Astrocyte (in vitro differentiated cells and primary cell): Measurements from ENCODE around the gene SDK1. TPM values are rescaled to one million over a fixed set of nuclear protein-coding genes. Genes with fewer than 3 reads are reported as not detected.

Source experiments
- DNase-seq: peaks from one replicate; pipeline ENCODE4 v3.0.0-alpha.2; 2010; ENCODE audit warnings: low read depth
- FAIRE-seq: peaks from 2 replicates; lab custom pipeline; 2011; peaks lifted over from hg19 to GRCh38; lab: Jason Lieb, UNC
- H2AFZ ChIP-seq: 2 replicates; pipeline ENCODE4 v1.6.0; 2012; ENCODE audit warnings: low read depth, low read length, inconsistent platforms
- H3K27ac ChIP-seq: 2 replicates; pipeline ENCODE4 v1.5.1; 2011; ENCODE audit warnings: low read depth, low read length, inconsistent platforms
- H3K27me3 ChIP-seq: 2 replicates; pipeline ENCODE4 v1.6.0; 2011; ENCODE audit warnings: low read length, inconsistent platforms; ENCODE audit not compliant: insufficient read depth
- H3K36me3 ChIP-seq: 2 replicates; pipeline ENCODE4 v1.5.1; 2011; ENCODE audit warnings: low read length, inconsistent platforms; ENCODE audit not compliant: insufficient read depth
- H3K4me1 ChIP-seq: 2 replicates; pipeline ENCODE4 v1.5.1; 2011; ENCODE audit warnings: low read length, inconsistent platforms; ENCODE audit not compliant: insufficient read depth
- H3K4me2 ChIP-seq: 2 replicates; pipeline ENCODE4 v1.6.0; 2012; ENCODE audit warnings: low read length, inconsistent platforms
- H3K4me3 ChIP-seq: 2 replicates; pipeline ENCODE4 v1.5.1; 2011; ENCODE audit warnings: low read depth, mild to moderate bottlenecking, low read length, inconsistent platforms; ENCODE audit not compliant: insufficient read depth
- H3K79me2 ChIP-seq: 2 replicates; pipeline ENCODE4 v1.6.0; 2012; ENCODE audit warnings: mild to moderate bottlenecking, low read length, inconsistent platforms; ENCODE audit not compliant: insufficient read depth
- H3K9ac ChIP-seq: 2 replicates; pipeline ENCODE4 v1.6.0; 2012; ENCODE audit warnings: mild to moderate bottlenecking, low read length, inconsistent platforms
- H3K9me3 ChIP-seq: 2 replicates; pipeline ENCODE4 v1.5.1; 2012; ENCODE audit warnings: low read depth, mild to moderate bottlenecking, low read length, inconsistent platforms; ENCODE audit not compliant: insufficient read depth
- H4K20me1 ChIP-seq: 2 replicates; pipeline ENCODE4 v1.6.0; 2012; ENCODE audit warnings: low read length, inconsistent platforms; ENCODE audit not compliant: insufficient read depth
- H3K27ac Mint-ChIP-seq: one replicate; pipeline ENCODE4 v1.8.0; 2021; ENCODE audit warnings: mild to moderate bottlenecking, mixed read lengths; ENCODE audit not compliant: unreplicated experiment
- H3K27me3 Mint-ChIP-seq: one replicate; pipeline ENCODE4 v1.8.0; 2021; ENCODE audit warnings: low read depth, mixed read lengths; ENCODE audit not compliant: unreplicated experiment
- H3K36me3 Mint-ChIP-seq: one replicate; pipeline ENCODE4 v1.8.0; 2021; ENCODE audit warnings: low read depth, mixed read lengths; ENCODE audit not compliant: unreplicated experiment
- H3K4me1 Mint-ChIP-seq: one replicate; pipeline ENCODE4 v1.8.0; 2021; ENCODE audit warnings: low read depth, mixed read lengths; ENCODE audit not compliant: unreplicated experiment
- H3K4me3 Mint-ChIP-seq: one replicate; pipeline ENCODE4 v1.8.0; 2021; ENCODE audit warnings: mild to moderate bottlenecking, moderate library complexity, mixed read lengths; ENCODE audit not compliant: unreplicated experiment
- H3K9me3 Mint-ChIP-seq: one replicate; pipeline ENCODE4 v1.8.0; 2021; ENCODE audit warnings: mild to moderate bottlenecking, mixed read lengths; ENCODE audit not compliant: unreplicated experiment
- EZH2 ChIP-seq: IDR thresholded peaks from 2 replicates; pipeline ENCODE4 v1.6.1; 2012; ENCODE audit warnings: mild to moderate bottlenecking, low read length, inconsistent platforms; ENCODE audit not compliant: insufficient read depth
- total RNA-seq: library from RNA; stranded (reverse); gene quantifications from 2 replicates; pipeline ENCODE4 v1.2.1, GENCODE V29; 2021
- TF ChIP-seq, protein P1 (sequence below): IDR thresholded peaks from 2 replicates; pipeline ENCODE4 v1.5.1; 2011; ENCODE audit warnings: low read depth, mild to moderate bottlenecking, inconsistent platforms, low read length, moderate library complexity; ENCODE audit not compliant: insufficient read depth

The SDK1 gene
- total RNA-seq, 1 donor from 2014 or later = 4.2 TPM

DNA sequence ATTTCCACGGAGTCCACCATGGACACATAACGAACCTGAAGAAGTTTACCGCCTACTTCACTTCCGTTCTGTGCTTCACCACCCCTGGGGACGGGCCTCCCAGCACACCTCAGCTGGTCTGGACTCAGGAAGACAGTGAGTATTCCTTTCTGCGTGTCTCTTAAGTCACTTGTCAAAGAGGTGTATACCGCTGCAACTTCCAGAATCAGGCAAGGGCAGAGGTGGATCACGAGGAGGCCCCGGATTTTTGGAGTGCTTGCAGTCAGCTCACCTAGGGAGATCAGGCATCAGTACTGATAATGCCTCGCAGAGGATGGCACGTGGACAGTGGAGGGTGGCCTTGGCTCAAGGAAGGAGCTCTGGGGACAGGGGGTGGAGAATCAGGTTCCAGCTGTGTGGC, 750.6 kb downstream of the SDK1 start:
- Mint-ChIP-seq H3K27me3 (peaks cover 2% of the 10 kb centered on the region), H3K27ac (no peak overlapping the region), H3K36me3 (no peaks in the 10 kb centered on the region), H3K4me1 (no peaks in the 10 kb centered on the region), H3K4me3 (no peak overlapping the region), H3K9me3 (peaks cover 2% of the 10 kb centered on the region)
- no peak overlapping the region for H3K4me2 ChIP-seq
- no peak overlapping the region for H3K9ac ChIP-seq
- H4K20me1 ChIP-seq = no peaks in the 10 kb centered on the region
- no peaks in the 10 kb centered on the region for H3K79me2 ChIP-seq
- no peak for DNase-seq
- no peak for FAIRE-seq
- no peak for TF ChIP-seq EZH2
- TF ChIP-seq, protein P1, sequence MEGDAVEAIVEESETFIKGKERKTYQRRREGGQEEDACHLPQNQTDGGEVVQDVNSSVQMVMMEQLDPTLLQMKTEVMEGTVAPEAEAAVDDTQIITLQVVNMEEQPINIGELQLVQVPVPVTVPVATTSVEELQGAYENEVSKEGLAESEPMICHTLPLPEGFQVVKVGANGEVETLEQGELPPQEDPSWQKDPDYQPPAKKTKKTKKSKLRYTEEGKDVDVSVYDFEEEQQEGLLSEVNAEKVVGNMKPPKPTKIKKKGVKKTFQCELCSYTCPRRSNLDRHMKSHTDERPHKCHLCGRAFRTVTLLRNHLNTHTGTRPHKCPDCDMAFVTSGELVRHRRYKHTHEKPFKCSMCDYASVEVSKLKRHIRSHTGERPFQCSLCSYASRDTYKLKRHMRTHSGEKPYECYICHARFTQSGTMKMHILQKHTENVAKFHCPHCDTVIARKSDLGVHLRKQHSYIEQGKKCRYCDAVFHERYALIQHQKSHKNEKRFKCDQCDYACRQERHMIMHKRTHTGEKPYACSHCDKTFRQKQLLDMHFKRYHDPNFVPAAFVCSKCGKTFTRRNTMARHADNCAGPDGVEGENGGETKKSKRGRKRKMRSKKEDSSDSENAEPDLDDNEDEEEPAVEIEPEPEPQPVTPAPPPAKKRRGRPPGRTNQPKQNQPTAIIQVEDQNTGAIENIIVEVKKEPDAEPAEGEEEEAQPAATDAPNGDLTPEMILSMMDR = no peak
- no peak overlapping the region for H2AFZ ChIP-seq
- H3K4me1 ChIP-seq = no peaks in the 10 kb centered on the region
- H3K27me3 ChIP-seq = no peaks in the 10 kb centered on the region
- H3K4me3 ChIP-seq = no peak overlapping the region
- H3K27ac ChIP-seq = no peak overlapping the region
- no peaks in the 10 kb centered on the region for H3K9me3 ChIP-seq
- no peaks in the 10 kb centered on the region for H3K36me3 ChIP-seq

DNA sequence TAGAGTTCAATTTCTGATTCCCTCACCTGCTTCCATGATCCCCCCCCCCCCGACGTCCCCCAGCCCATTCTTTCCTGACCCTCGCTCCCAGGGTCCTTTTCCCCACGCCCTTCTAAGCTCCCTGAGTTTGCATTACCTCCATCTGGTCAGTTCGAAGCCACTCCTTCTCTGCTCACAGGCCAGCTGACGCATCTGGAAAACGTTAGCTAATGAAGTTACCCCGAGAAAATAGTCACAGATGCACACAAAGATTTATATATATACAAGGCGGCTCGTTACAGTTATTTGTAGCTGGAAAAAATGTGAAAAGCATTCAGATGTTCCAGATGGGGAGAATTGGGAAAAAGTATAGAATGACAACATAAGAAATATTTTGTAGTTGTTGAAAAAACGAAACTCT, 751.1 kb downstream of the SDK1 start:
- Mint-ChIP-seq H3K27ac (no peak overlapping the region), H3K27me3 (peaks cover 2% of the 10 kb centered on the region), H3K36me3 (no peaks in the 10 kb centered on the region), H3K4me3 (no peak overlapping the region), H3K9me3 (peaks cover 2% of the 10 kb centered on the region), H3K4me1 (no peaks in the 10 kb centered on the region)
- no peak for TF ChIP-seq EZH2
- TF ChIP-seq, protein P1 = no peak
- no peak overlapping the region for H3K4me2 ChIP-seq
- H3K9me3 ChIP-seq = no peaks in the 10 kb centered on the region
- H3K27me3 ChIP-seq = no peaks in the 10 kb centered on the region
- H3K4me1 ChIP-seq = no peaks in the 10 kb centered on the region
- H2AFZ ChIP-seq = no peak overlapping the region
- H4K20me1 ChIP-seq = no peaks in the 10 kb centered on the region
- no peaks in the 10 kb centered on the region for H3K79me2 ChIP-seq
- no peak for FAIRE-seq
- H3K27ac ChIP-seq = no peak overlapping the region
- no peak overlapping the region for H3K4me3 ChIP-seq
- no peaks in the 10 kb centered on the region for H3K36me3 ChIP-seq
- H3K9ac ChIP-seq = no peak overlapping the region
- no peak for DNase-seq

DNA sequence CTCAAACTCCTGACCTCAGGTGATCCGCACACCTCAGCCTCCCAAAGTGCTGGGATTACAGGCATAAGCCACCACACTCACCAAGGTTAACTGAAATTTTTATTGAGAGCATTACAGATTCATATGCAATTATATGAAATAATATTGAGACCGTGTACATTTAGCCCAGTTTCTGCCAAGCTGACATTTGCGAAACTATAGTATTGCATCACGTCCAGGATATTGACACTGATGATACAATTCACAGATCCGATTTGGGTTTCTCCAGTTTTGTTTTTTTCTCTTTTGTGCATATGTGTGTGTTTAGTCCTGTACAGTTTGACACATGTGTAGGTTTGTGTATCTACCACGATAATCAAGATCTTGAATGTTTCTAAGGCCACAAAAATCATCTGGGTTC, 753.1 kb downstream of the SDK1 start:
- Mint-ChIP-seq H3K27ac (no peak overlapping the region), H3K4me3 (no peak overlapping the region), H3K27me3 (no peaks in the 10 kb centered on the region), H3K9me3 (peaks cover 4% of the 10 kb centered on the region), H3K36me3 (peaks cover 4% of the 10 kb centered on the region), H3K4me1 (peaks cover 3% of the 10 kb centered on the region)
- H3K36me3 ChIP-seq = no peaks in the 10 kb centered on the region
- DNase-seq (no peak), FAIRE-seq (no peak)
- no peak for TF ChIP-seq EZH2
- TF ChIP-seq, protein P1 = no peak
- no peaks in the 10 kb centered on the region for H3K4me1 ChIP-seq
- H3K79me2 ChIP-seq = no peaks in the 10 kb centered on the region
- H3K9me3 ChIP-seq = no peaks in the 10 kb centered on the region
- no peak overlapping the region for H3K9ac ChIP-seq
- H3K4me2 ChIP-seq = no peak overlapping the region
- H3K4me3 ChIP-seq = no peak overlapping the region
- H2AFZ ChIP-seq = no peak overlapping the region
- H3K27ac ChIP-seq = no peak overlapping the region
- no peaks in the 10 kb centered on the region for H4K20me1 ChIP-seq
- H3K27me3 ChIP-seq = no peaks in the 10 kb centered on the region
